ENCODE measurements around the gene LPAR1.

GRCh38 chr9:110975969-110976368 lies 62.3 kb downstream of the LPAR1 start:
- TF ChIP-seq CTCF (IDR thresholded peaks at IDR 0.05 in 8 of 11, conservative IDR thresholded peaks at IDR 0.05 in 3 of 11) (no peak), POLR2AphosphoS5 (IDR thresholded peaks at IDR 0.05) (no peak), POLR2A (IDR thresholded peaks at IDR 0.05) (no peak)
